ENCODE results near the gene ZNF451. TPM values are rescaled to one million over a fixed set of nuclear protein-coding genes. Genes with fewer than 3 reads are reported as not detected.
"Not testable (repeated sequence)": the region's sequence is repeated elsewhere in the genome, so short reads cannot be mapped to it uniquely, and the experiment has no call there.

ZNF451 gene
- total RNA-seq, 8 experiments from 2014 or later, result 47.0 to 74.7 (median 54.3) TPM

DNA sequence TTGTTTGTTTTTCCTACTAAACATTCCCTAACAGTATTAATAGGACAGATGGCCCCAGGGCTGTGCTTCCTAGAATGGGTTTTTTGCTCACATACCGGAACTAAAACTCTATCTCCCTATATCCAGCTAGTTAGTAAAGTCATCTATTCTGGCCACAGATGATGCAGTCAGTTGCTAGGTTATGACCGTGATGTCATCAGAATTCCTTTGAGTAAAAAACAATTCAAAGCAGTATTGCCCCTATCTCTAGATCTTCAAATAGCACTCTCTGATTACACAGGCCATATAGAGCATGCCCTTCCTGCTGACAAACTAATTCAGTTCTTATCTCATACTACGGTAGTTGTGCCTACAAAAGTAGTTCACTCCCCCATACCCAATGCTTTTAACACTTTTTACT, 17.9 kb upstream of the ZNF451 start:
- ATAC-seq (replicated peaks in 6 of 8), result no peak
- in situ Hi-C loops (cut with MboI; ENCODE audit: low pct_unique_long_range_greater_than_20kb in 2 of 9, low sequenced_read_pairs in 9 of 9, unreplicated experiment in 9 of 9), result no loop called here
- Histone ChIP-seq H3K4me3 (no peak overlapping the region), H3K4me1 (replicated peaks in 1 of 2) (no peaks in the 10 kb centered on the region), H3K27ac (no peak overlapping the region)
- 86 to 100% (median 100%) methylated on average over 1 to 3 of the region's 3 CpGs; no CpG with 5 or more reads in 1 of the 10 experiments for WGBS, 10 experiments

DNA sequence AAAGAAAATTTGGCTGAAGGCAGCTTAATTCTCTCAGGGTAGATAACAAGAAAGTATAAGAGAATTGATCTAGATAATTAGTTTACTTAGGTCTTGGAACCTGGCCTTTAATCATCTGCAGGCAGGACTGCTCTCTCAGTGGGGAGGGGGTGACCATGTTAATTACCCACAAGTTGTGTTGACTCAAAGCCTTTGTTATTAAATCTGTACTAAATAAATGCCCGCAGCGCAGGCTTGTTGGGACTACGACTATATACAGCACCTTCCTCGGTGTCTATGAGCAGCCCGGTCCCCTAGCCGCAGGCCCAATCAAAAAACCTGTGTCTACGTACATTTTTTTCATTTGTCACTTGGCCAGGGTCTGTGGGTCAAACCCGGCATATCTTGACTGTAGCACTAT, 15.6 kb upstream of the ZNF451 start:
- in situ Hi-C loops (cut with MboI; ENCODE audit: low pct_unique_long_range_greater_than_20kb in 2 of 9, low sequenced_read_pairs in 9 of 9, unreplicated experiment in 9 of 9), result no loop called here
- WGBS, 10 experiments, result 42 to 100% (median 80%) methylated on average over 2 to 8 of the region's 8 CpGs; no CpG with 5 or more reads in 3 of the 10 experiments
- no peak for ATAC-seq (replicated peaks in 6 of 8)
- Histone ChIP-seq H3K4me3 (no peak overlapping the region), H3K4me1 (replicated peaks in 1 of 2) (no peaks in the 10 kb centered on the region), H3K27ac (no peak overlapping the region)

DNA sequence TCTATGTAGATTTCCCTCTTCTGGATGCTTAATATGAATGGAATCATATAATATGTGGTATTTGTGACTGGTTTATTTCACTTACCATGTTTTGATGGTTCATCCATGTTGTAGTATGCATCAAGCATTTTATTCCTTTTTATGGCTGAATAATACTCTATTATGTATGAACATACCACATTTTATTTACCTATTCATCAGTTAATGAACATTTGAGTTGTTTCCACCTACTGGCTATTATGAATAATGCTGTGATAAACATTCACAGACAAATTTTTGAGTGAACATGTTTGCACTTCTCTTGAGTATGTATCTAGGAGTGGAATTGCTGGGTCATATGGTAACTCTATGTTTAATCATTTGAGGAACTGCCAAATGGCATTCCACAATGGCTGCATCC, 14.9 kb upstream of the ZNF451 start:
- in situ Hi-C loops (cut with MboI; ENCODE audit: low pct_unique_long_range_greater_than_20kb in 2 of 9, low sequenced_read_pairs in 9 of 9, unreplicated experiment in 9 of 9), result no loop called here
- no peak overlapping the region for H3K27ac ChIP-seq
- no peaks in the 10 kb centered on the region for H3K4me1 ChIP-seq (replicated peaks in 1 of 2)
- ATAC-seq (replicated peaks in 6 of 8), result no peak
- H3K4me3 ChIP-seq, result no peak overlapping the region

DNA sequence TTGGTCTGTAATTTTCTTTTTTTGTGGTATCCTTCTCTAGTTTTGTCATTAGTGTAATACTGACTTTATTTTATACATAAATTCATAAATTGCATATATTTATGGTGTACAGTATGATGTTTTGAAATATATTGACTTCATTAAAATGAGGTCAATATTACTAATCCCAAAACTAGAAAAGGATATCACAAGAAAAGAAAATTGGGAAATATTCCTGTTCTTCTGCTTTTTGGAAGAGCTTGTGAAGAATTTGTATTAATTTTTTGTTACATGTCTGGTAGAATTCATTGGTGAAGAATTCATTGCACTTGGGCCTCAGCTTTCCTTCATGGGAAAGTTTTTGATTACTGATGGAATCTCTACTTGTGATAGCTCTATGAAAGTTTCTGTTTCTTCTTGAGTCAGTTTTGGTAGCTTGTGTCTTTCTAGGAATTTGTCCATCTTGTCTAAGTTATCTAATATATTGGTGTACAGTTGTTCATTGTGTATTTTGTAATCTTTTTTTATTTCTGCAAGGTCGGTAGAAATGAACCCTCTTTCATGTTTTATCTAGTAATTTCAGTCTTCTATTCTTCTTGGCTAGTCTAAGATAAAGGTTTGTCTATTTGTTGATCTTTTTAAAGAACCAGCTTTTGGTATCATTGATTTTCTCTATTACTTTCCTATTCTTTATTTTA, 11.3 kb upstream of the ZNF451 start:
- in situ Hi-C loops (cut with MboI; ENCODE audit: low pct_unique_long_range_greater_than_20kb in 2 of 9, low sequenced_read_pairs in 9 of 9, unreplicated experiment in 9 of 9), result no loop called here
- no peak overlapping the region for H3K27ac ChIP-seq
- WGBS, 10 experiments, result 29 to 100% (median 90%) methylated on average over 1 of the region's 1 CpG; no CpG with 5 or more reads in 1 of the 10 experiments
- no peak overlapping the region for H3K4me3 ChIP-seq
- no peaks in the 10 kb centered on the region for H3K4me1 ChIP-seq (replicated peaks in 1 of 2)
- ATAC-seq (replicated peaks in 6 of 8), result no peak

DNA sequence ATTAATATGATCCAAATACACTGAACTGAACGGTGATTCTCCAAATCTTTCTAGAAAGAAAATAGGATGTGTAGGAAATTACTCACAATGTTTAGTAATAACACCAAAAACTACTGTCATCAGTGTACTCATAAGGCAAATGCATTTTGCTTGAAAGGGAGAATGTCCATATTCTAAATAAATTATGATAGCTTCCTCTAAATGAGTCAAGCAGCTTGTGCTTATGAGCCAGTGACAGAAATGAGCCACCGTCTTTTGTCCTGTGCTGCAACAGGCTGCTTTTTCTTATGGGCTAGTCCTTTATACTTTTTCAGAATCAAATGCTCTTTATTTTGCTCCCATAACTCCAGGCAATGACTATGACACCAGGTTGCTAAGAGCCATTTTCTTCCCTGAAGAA, 4.5 kb upstream of the ZNF451 start:
- in situ Hi-C loops (cut with MboI; ENCODE audit: low pct_unique_long_range_greater_than_20kb in 2 of 9, low sequenced_read_pairs in 9 of 9, unreplicated experiment in 9 of 9), result no loop called here
- WGBS, 10 experiments, result 0 to 100% (median 79%) methylated on average over 1 to 2 of the region's 2 CpGs; no CpG with 5 or more reads in 1 of the 10 experiments

DNA sequence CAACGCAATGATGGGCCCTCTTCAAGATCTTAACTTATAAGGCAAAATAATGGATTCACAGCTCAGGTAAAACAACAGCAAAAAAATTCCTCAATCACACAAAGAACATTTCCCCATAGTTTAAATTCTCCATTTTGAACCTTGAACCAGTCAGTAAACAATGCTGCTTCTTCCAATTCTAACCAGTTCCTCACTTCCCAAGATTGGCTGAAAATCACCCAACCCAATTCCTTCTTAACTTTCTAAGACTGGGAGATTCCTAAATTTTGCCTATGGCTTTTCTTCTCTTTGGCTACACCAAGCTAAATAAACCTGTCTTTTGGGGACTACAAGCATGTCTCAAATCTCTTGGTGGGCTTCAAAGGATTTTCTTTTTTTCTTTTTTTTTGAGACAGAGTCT, 3.1 kb upstream of the ZNF451 start:
- ATAC-seq (replicated peaks in 6 of 8), result no peak
- no peak overlapping the region for H3K27ac ChIP-seq
- peaks cover 6 to 10% of the 10 kb centered on the region in 2 donors for H3K4me1 ChIP-seq (replicated peaks in 1 of 2)
- WGBS, 10 experiments, result 67 to 100% (median 100%) methylated on average over 1 of the region's 1 CpG; no CpG with 5 or more reads in 4 of the 10 experiments
- H3K4me3 ChIP-seq, result no peak overlapping the region
- in situ Hi-C loops (cut with MboI; ENCODE audit: low pct_unique_long_range_greater_than_20kb in 2 of 9, low sequenced_read_pairs in 9 of 9, unreplicated experiment in 9 of 9), result no loop called here

More for the DNA sequence above, 4.5 kb upstream of the ZNF451 start:
- peak in 2 of 8 experiments; percentile 4 to 13 for ATAC-seq (replicated peaks in 6 of 8)
- peaks cover 0 to 4% of the 10 kb centered on the region in 2 donors for H3K4me1 ChIP-seq (replicated peaks in 1 of 2)
- no peak overlapping the region for H3K27ac ChIP-seq
- no peak overlapping the region for H3K4me3 ChIP-seq

DNA sequence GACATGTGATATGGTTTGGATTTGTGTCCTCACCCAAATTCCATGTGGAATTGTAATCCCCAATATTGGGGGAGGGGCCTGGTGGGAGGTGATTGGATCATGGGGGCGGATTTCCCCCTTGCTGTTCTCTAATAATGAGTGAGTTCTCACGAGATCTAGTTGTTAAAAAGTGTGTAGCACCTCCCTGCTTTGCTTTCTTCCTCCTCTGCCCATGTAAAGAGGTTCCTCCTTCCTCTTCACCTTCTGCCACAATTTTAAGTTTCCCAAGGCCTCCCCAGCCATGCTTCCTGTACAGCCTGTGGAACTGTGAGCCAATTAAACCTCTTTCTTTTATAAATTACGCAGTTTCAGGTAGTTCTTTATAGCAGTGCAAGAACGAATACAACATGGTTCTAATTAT, 2.1 kb upstream of the ZNF451 start:
- Histone ChIP-seq H3K27ac (no peak overlapping the region), H3K4me3 (no peak overlapping the region), H3K4me1 (replicated peaks in 1 of 2) (peaks cover 16 to 21% of the 10 kb centered on the region in 2 donors)
- in situ Hi-C loops (cut with MboI; ENCODE audit: low pct_unique_long_range_greater_than_20kb in 2 of 9, low sequenced_read_pairs in 9 of 9, unreplicated experiment in 9 of 9), result no loop called here
- WGBS, 10 experiments, result 66 to 93% (median 84%) methylated on average over 2 to 4 of the region's 4 CpGs; no CpG with 5 or more reads in 2 of the 10 experiments
- ATAC-seq (replicated peaks in 6 of 8), result no peak

DNA sequence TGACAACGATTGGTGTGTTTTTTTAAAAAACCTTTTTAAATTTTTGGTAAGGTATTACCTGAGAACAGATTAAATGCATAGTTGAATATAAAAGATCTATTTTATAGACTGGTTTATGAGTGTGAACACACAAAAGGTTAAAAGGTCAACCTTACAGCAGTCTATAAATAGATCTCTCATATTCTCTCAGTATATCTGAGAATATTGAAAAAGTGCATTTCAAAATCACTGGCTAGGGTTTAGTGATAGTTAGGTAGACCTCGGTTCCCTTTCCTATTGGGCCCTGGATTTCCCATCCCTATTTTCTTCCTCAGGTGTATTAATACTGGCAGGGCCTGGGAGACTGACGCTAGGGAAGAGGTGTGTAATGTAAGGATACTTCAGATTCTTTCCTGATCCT, 723 bp upstream of the ZNF451 start:
- in situ Hi-C loops (cut with MboI; ENCODE audit: low pct_unique_long_range_greater_than_20kb in 2 of 9, low sequenced_read_pairs in 9 of 9, unreplicated experiment in 9 of 9), result no loop called here
- WGBS, 10 experiments, result 40 to 88% (median 67%) methylated on average over 1 to 3 of the region's 3 CpGs; no CpG with 5 or more reads in 3 of the 10 experiments
- Histone ChIP-seq H3K4me3 (peak overlapping the region; percentile 46 to 84 (median 65)), H3K27ac (peak overlapping the region in 1 of 2 donors; percentile 4), H3K4me1 (replicated peaks in 1 of 2) (peaks cover 16 to 30% of the 10 kb centered on the region in 2 donors)
- ATAC-seq (replicated peaks in 6 of 8), result peak in 3 of 8 experiments; percentile 1 to 2 (median 2)

DNA sequence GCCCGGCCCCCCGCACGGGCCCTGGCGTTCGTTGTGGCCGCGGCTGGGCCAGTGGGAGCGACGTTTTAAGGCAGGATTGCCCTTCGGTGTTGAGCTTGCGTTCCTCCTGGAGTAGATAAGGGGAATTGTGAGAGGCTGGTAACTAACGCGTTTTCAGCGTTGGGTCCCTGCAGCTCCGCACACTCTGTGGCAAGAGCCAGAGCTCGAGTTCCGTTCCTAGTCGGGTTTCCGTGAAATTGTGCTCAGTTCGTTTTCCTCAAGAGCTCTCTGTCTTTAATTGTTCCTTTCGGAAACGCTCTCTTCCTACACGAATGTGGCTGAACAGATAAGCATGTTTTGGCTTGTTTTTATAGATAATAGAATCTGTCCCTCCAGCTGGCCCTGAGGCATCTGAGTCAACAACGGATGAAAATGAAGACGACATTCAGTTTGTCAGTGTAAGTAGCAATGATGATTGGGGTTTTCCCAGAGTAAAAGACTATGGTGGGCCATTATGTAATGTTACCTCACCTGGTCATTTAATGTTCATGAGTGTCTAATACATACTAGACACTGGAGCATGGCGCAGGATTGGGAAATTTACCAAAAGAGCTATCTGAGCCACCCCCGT, 575 bp downstream of the ZNF451 start:
- ATAC-seq (replicated peaks in 6 of 8), result peak in 3 of 8 experiments; percentile 13 to 28 (median 17)
- H3K4me1 ChIP-seq (replicated peaks in 1 of 2), result peaks cover 16 to 30% of the 10 kb centered on the region in 2 donors
- H3K27ac ChIP-seq; H3K4me3 ChIP-seq; in situ Hi-C loops (cut with MboI; ENCODE audit: low pct_unique_long_range_greater_than_20kb in 2 of 9, low sequenced_read_pairs in 9 of 9, unreplicated experiment in 9 of 9): not testable (repeated sequence)
- WGBS, 10 experiments, result no CpG with 5 or more reads among the region's 27 CpGs

DNA sequence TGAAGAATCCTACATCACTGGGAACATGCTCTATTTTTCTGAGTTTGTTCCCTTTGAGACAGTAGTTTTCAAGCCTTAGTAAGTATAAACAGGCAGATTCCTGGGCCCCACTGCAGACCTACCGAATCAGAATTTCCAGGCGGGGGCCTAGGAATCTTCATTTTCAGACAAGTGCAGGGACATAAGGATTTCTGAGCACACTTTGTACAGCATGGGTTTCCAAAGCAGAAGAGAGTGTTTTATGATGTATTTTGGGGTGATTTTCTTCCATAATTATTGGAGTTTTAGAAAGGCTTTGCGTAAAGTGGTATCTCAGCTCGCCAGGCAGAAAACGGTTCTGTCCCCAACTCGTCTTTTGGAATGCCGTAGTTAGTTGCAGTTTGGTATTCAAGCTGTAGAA, 1.4 kb downstream of the ZNF451 start:
- in situ Hi-C loops (cut with MboI; ENCODE audit: low pct_unique_long_range_greater_than_20kb in 2 of 9, low sequenced_read_pairs in 9 of 9, unreplicated experiment in 9 of 9); ATAC-seq (replicated peaks in 6 of 8); H3K27ac ChIP-seq: not testable (repeated sequence)
- Histone ChIP-seq H3K4me3 (peak overlapping the region; percentile 19 to 30 (median 27)), H3K4me1 (replicated peaks in 1 of 2) (peaks cover 16 to 30% of the 10 kb centered on the region in 2 donors)
- 10 to 83% (median 70%) methylated on average over 2 to 5 of the region's 7 CpGs; no CpG with 5 or more reads in 7 of the 10 experiments for WGBS, 10 experiments

DNA sequence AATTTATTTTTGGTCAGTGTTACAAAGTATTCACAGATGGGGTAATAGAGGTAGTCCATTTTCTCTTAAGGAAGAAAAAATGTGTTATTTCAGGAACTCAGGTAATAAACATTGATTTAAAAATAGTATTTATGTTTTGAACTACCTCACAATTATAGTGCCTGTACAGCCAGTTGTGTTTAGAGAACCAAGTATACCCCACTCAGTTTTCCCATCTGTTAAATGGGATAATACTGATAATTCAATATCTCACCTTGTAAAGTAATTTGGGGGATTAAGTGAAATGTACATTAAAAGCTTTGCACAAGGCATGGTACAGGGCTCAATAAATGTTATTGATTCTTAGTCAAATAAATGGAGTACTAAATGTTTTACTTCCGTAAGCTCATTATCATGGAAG, 4.7 kb downstream of the ZNF451 start:
- WGBS, 10 experiments, result 83 to 100% (median 100%) methylated on average over 1 of the region's 1 CpG
- in situ Hi-C loops (cut with MboI; ENCODE audit: low pct_unique_long_range_greater_than_20kb in 2 of 9, low sequenced_read_pairs in 9 of 9, unreplicated experiment in 9 of 9), result no loop called here
- no peak overlapping the region for H3K27ac ChIP-seq
- ATAC-seq (replicated peaks in 6 of 8), result no peak
- H3K4me1 ChIP-seq (replicated peaks in 1 of 2), result peaks cover 16 to 26% of the 10 kb centered on the region in 2 donors
- no peak overlapping the region for H3K4me3 ChIP-seq

DNA sequence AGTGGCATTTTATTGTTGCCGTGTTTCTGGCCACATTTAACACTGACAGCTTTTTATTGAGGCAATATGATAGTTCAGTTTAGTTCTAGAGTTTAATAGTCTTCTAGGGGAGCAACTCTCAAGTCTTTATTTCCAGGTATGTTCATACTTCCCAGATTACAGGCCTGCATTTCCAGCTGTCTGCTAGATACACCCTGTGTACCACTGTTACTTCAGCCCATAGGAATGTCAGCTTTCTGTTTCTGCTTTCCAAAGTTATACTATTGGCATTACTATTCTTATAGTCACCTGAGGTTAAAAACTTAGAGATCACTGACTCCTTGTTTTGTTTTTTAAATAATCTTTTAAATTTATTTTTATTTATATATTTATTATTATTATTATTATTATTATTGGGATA, 7.6 kb downstream of the ZNF451 start:
- 0 to 100% (median 78%) methylated on average over 1 of the region's 1 CpG for WGBS, 10 experiments
- in situ Hi-C loops (cut with MboI; ENCODE audit: low pct_unique_long_range_greater_than_20kb in 2 of 9, low sequenced_read_pairs in 9 of 9, unreplicated experiment in 9 of 9), result no loop called here
- H3K4me1 ChIP-seq (replicated peaks in 1 of 2), result peaks cover 2 to 13% of the 10 kb centered on the region in 2 donors
- no peak overlapping the region for H3K4me3 ChIP-seq
- H3K27ac ChIP-seq, result no peak overlapping the region
- peak in 2 of 8 experiments; percentile 18 to 28 for ATAC-seq (replicated peaks in 6 of 8)

DNA sequence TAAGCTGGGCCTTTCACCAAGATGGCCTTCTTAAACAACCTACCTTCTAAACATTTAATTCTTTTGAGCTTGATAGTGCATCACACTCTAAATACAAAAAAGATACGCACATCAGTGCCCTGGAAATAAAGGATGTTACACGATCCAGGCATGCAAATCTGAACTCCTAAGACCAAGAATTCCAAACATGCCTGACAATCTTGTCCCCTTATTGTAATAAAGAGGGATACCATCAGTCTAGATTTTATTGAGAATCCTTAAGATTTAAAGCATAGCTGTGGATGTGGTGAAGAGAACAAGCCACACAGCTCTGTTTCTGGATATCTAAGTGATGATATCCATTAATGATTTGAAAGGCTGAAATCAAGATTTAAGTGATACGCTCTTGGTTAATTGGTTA, 13.0 kb downstream of the ZNF451 start:
- no peak overlapping the region for H3K27ac ChIP-seq
- ATAC-seq (replicated peaks in 6 of 8), result no peak
- in situ Hi-C loops (cut with MboI; ENCODE audit: low pct_unique_long_range_greater_than_20kb in 2 of 9, low sequenced_read_pairs in 9 of 9, unreplicated experiment in 9 of 9), result no loop called here
- 83 to 100% (median 96%) methylated on average over 1 to 3 of the region's 3 CpGs; no CpG with 5 or more reads in 3 of the 10 experiments for WGBS, 10 experiments
- H3K4me1 ChIP-seq (replicated peaks in 1 of 2), result no peaks in the 10 kb centered on the region
- H3K4me3 ChIP-seq, result no peak overlapping the region

All from motor neuron (in vitro differentiated cells).